Astrocyte of the hippocampus (primary cell): ENCODE measurements around the gene ABHD2.
"Not testable (repeated sequence)": the region's sequence is repeated elsewhere in the genome, so short reads cannot be mapped to it uniquely, and the experiment has no call there.

Experiments
- DNase-seq: peaks from one replicate; pipeline ENCODE4 v3.0.0; 2011; ENCODE audit warnings: low read depth, low spot score

The ABHD2 gene, protein sequence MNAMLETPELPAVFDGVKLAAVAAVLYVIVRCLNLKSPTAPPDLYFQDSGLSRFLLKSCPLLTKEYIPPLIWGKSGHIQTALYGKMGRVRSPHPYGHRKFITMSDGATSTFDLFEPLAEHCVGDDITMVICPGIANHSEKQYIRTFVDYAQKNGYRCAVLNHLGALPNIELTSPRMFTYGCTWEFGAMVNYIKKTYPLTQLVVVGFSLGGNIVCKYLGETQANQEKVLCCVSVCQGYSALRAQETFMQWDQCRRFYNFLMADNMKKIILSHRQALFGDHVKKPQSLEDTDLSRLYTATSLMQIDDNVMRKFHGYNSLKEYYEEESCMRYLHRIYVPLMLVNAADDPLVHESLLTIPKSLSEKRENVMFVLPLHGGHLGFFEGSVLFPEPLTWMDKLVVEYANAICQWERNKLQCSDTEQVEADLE

DNA sequence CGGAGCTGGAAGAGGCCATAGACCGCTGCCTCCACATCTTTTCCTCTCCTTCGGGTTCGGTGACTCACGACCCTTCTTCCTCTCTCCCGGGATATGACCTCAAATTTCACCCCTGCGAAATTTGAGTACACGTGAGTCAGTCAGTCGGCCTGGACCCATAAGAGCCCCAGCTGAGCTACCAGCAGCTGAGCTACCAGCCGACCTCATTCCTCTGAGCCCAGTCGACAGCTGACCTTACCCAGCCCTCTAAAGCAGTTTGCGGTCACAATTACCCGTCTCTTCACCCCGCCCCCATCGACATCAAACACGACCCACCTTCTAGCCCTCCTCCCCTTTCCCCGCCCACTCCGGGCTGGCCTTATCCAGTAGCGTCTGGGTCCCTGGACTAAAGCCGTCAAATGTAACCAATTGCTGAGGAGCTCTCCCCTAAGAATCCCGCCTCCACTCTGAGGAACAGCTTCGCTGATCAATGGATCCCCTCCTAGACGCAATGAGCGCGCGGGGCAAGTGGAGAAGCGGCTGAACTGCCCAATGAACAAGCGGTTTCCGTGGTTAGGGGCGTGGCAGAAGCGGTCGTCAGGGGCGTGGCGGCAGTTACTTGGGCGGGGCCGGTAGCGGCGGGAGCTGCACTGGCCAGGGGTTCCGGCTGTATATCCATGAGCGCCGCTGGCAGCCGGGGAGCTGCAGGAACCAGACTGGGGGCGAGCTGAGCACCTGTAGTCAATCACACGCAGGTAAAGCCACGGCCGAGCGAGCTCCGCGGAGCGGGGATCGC is at the start of gene ABHD2:
Gene ABHD2 (plus strand): TSS at position 627 of the 775 bp plus-strand sequence. CDS start 27,872 bp downstream, outside the sequence.
- peak; percentile 100 for DNase-seq

GRCh38 chr15:89039142-89039541 is 49.1 kb upstream of the ABHD2 start:
- no peak for DNase-seq

- DNase-seq, result no peak
Observed at GRCh38 chr15:89041507-89041906, 46.7 kb upstream of the ABHD2 start.

GRCh38 chr15:89042387-89042786 is 45.9 kb upstream of the ABHD2 start:
- no peak for DNase-seq

- DNase-seq, result no peak
Observed at GRCh38 chr15:89043031-89044002, 44.9 kb upstream of the ABHD2 start.

DNA sequence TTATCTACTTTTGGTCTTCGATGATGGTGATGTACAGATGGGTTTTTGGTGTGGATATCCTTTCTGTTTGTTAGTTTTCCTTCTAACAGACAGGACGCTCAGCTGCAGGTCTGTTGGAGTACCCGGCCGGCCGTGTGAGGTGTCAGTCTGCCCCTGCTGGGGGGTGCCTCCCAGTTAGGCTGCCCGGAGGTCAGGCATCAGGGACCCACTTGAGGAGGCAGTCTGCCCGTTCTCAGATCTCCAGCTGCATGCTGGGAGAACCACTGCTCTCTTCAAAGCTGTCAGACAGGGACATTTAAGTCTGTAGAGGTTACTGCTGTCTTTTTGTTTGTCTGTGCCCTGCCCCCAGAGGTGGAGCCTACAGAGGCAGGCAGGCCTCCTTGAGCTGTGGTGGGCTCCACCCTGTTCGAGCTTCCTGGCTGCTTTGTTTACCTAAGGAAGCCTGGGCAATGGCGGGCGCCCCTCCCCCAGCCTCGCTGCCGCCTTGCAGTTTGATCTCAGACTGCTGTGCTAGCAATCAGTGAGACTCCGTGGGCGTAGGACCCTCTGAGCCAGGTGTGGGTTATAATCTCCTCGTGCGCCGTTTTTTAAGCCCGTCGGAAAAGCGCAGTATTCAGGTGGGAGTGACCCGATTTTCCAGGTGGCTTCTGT is 39.1 kb upstream of the ABHD2 start:
- not testable (repeated sequence) for DNase-seq

DNA sequence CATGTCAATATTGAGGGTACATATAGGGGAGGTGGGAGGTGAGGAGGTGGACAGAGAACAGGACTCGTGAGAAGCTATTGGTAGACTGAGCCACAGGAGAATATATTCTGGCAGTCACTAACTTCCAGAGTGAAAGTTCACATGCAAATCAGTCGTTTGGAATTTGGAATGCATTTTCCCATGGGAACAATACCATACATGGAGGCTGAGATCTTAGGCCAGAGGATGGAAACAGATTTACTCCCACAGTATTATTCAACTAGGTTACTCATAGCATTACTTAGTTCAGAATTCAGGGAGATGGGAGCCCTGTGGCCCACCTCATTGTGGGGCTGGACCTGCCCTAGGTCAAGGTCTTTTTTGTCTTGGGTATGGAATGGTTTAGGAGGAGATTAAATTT is 36.4 kb upstream of the ABHD2 start:
- DNase-seq, result peak; percentile 81

GRCh38 chr15:89052474-89052873 is 35.8 kb upstream of the ABHD2 start:
- peak; percentile 92 for DNase-seq

DNA sequence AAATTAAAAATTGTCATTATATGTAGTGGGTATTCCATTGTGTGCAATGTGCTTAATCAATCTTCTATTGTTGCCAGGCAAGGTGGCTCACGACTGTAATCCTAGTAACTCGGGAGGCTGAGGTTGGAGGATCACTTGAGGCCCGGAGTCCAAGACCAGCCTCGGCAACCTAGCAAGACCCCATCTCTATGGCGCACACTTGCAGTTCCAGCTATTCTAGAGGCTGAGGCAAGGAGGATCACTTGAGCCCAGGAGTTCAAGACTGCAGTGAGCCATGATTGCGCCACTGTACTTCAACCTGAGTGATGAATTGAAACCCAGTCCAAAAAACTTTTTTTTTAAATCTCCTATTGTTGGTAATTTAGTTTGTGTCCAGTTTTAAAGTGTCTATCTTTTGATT is 33.4 kb upstream of the ABHD2 start:
- DNase-seq, result no peak

- peak; percentile 89 for DNase-seq
Observed at GRCh38 chr15:89057506-89058133, 30.6 kb upstream of the ABHD2 start.

DNA sequence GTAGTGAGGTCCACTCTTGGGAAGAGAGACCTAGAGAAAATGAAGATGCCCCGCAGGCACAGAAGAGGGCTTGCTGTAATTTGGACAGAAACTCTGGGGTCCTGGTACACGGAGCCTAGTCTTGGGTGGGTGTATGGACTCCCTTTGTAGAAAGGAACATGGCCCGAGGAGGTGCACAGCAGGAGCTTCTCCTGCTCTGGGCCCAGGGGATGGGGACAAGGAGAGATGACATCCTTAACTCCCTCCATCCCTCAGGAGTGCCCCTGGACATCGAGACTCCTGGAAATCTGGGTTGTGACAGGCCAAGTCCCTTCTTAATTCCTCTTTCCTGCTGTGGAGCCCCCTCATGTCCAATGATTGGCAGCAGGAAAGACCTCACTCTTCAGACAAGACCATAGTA is 29.9 kb upstream of the ABHD2 start:
- DNase-seq, result no peak

- DNase-seq, result no peak
Observed at GRCh38 chr15:89058876-89059405, 29.3 kb upstream of the ABHD2 start.

DNA sequence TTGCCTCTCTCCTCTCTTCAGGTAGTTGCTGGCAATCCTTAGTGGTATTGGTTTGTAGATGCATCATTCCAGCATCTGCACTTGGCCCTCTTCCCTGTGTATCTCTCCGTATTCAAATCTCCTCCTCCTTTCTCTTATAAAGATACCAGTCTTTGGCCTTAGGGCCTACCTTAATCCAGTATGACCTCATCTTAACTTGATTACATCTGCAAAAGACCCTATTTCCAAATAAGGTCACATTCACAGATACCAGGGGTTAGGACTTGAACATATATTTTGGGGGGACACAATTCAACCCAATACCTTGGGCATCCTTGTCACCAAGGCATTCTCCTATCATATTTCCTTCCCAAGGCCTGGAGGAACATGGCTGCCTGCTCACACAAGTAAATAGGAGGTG is 22.0 kb upstream of the ABHD2 start:
- DNase-seq, result no peak

DNA sequence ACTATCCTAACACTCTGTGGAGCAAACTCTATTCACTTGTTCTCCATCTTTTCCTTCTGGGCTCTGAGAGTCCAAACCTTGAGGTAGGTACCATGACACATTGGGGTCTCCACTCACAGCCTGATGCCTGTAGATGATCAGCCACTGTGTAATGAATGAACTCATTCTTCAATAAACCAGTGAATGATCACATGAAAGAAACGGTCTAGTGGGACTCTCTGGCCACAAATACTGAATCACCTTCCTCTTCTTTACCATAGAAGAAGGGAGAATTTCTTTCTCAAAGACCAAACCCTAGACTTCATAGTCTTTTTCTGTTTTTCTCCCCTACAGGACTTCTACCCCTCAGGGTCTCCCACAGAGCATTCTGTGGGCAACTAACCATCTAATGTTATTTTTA is 20.5 kb upstream of the ABHD2 start:
- no peak for DNase-seq

DNA sequence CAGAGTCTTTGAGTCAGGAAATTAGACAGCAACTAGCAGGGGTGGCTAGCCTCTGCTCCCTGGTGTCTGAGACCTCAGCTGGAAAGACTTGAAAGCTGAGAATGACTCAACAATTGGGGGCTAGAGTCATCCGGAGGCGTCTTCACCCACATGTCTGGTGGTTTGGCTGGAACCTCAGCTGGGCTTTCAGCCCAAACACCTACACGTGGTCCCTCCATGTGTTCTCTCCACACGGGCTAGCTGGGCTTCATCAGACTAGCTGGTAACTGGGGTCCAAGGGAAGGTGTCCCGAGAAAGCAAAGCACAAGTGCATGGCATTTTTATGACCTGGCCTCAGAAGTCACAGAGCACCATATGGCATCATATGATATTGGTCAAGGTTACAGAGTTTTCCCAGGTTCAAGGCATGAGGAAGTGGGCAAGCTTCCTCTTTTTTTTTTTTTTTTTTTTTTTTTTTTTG is 19.9 kb upstream of the ABHD2 start:
- peak; percentile 83 for DNase-seq

GRCh38 chr15:89070197-89071124 is 17.8 kb upstream of the ABHD2 start:
- DNase-seq, result no peak

DNA sequence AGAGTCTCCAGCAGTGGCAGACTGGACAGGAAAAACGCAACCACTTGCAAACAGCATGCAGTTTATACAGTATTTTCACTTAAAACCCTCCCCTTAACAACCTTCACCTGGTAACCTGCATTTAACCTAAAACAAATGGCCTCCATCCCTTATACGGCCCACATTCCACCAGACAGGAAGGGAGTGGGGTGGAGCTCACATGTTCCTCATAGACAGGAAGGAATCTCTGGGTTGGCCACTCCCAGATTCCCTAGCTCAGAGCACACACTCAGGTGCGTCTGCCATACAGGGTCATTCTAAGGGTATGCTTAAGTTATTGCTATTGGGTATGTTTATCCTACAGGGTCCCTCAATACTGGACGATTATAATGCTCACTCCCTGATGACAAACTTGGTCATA is 16.8 kb upstream of the ABHD2 start:
- no peak for DNase-seq

- DNase-seq, result no peak
Observed at GRCh38 chr15:89072277-89072869, 15.9 kb upstream of the ABHD2 start.
